ENCODE data around the gene ITGB3BP.

ITGB3BP gene

DNA sequence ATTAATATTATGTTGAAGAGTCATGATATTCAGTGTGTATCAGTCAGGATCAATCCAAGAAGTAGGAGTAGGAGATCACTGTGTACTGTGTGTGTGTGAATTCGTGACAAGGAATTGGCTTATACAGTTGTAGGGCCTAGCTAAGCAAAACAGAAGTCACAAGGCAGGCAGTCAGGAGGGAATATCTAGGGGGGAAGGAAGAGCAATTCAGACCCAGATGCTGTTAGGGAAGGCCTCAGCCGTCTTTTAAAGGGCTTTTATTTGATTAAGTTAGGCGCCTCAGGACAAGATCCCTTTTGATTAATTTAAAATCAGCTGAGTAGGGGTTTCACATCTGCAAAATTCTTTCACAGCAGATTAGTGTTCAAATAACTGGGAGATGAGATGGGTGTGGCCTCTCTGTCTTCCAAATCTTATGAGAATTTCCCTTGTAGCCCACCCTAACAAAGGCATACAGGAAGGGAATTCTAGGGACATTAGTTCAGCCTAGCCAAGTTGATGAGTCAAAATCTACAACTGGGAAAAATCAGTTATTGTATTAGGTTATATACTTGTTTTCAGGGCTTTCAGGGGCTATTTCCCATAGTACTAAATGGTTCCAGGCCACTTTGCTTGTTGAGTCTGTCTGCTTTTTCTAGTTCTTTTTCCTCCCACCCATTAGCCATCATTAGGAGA is 108.2 kb downstream of the ITGB3BP start:
- DNase-seq = no peak

DNA sequence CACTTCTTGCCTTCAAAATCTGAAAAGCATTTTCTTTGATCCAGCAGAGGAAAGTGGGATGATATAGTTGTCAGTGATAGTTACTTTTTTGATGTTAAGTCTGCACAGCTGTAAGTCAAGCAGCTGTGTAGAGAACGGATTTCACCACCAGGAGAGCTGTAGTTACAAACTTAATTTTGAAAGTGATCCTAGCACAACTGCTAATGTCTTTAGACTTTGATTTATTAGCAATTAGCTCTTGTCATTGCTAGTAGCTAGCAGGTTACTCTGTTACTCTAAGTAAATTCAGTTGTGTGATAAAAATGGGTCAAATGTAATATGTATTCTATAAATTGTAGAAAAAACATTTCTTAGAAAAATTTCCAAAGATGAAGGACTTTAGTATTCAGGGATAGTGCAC is 109.6 kb downstream of the ITGB3BP start:
- DNase-seq = no peak

DNA sequence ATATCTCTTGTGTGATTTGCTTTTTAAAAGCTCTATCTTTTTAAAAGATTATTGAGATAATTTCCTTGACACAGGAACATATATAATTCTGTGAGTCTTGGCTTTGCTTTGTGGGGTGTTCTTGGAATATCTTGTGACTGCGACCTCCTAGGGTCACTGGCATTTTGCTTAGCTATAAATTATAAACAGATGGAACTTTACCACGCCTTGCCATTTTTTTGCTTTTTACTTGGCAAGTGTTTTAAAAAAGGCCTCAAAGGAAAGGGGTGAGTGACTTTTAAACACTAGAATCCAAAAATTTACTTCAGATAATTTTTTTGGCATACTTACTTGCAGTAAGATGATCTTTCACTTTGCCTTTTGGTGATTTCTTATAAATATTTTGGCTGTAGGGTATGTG is 112.0 kb downstream of the ITGB3BP start:
- no peak for DNase-seq

GRCh38 chr1:63408331-63408730 is 114.7 kb downstream of the ITGB3BP start:
- DNase-seq = no peak

- no peak for DNase-seq
Measured at GRCh38 chr1:63407002-63407401, 116.0 kb downstream of the ITGB3BP start.

DNA sequence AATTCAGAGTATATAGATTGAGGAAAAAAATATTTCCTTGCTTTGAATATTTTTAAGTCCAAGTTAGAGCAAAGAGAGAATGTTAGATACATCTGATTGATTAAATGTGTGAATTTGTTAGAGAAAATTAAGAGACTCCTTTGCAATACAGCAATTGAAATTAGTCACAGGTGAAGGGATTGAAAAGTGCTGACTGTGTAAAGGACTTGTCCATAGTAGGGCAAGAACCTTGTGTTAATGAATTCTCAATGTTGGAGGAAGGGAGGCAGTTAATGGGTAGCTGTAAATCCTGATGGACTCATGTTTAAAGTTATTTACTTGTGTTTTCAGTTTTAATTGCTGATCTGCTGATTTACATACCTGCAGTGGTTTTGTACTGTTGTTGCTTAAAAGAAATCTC is 117.0 kb downstream of the ITGB3BP start:
- DNase-seq = no peak

- DNase-seq = no peak
Measured at GRCh38 chr1:63405021-63405420, 118.0 kb downstream of the ITGB3BP start.

DNA sequence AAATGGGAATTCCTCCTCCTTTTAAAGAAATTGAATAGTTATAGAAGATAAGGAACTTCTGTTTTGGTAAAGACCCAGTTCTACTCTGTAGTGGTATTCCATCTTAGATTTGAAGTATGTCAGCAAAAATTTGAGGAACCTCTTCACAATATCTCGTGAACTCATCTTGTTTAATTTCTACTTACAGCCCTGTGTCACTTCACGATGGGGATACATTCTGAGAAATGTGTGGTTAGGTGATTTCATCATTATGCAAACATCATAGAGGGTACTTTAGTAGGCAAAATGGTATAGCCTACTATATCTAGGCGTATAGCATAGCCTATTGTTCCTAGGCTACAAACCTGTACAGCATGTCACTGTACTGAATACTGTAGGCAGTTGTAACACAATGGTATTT is 119.6 kb downstream of the ITGB3BP start:
- DNase-seq = no peak

DNA sequence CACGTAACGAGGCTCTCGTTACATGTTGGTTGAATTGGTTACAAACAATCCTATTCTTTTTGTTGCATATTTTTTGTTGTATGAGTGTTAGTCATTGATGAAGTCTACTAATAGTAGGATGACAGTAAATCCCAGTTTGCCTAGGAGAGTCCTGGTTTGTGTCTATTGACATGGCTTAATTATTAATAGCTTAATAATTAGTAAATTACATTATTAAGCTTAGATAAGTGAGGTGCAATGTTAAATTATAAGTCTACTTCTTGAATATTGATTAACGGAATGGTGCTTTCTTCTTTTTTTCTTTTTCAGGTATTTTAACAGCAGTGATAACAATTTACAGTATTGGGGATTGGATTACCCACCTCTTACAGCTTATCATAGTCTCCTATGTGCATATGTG is 121.1 kb downstream of the ITGB3BP start:
- no peak for DNase-seq
